H1 (cell line): Measurements from ENCODE around the gene LY9. TPM values are rescaled to one million over a fixed set of nuclear protein-coding genes. Genes with fewer than 3 reads are reported as not detected.

Experiments
- CTCF ChIA-PET: fragments of 300-600 bp; sonication (Branson Sonifier 250); formaldehyde crosslinking; loops from one replicate; lab custom pipeline; 2021; ENCODE audit not compliant: partially characterized antibody; lab: Charles Lee
- POLR2A ChIA-PET: fragments of 300-600 bp; sonication (Branson Sonifier 250); formaldehyde crosslinking; loops from one replicate; lab custom pipeline; 2021; ENCODE audit warnings: inconsistent platforms; ENCODE audit not compliant: partially characterized antibody; lab: Charles Lee
- DNase-seq, 2 experiments: peaks; one replicate each; pipeline versions ENCODE4 v3.0.0 to v3.0.0-alpha.2; 2010 to 2022; ENCODE audit warnings: low spot score in 2 of 2, low read depth in 1 of 2, mixed read lengths in 1 of 2
- FAIRE-seq: peaks from 2 replicates; lab custom pipeline; 2011; peaks lifted over from hg19 to GRCh38; lab: Jason Lieb, UNC
- H2AFZ ChIP-seq: 2 replicates; pipeline ENCODE4 v1.8.1; 2012; ENCODE audit warnings: low read length, inconsistent platforms
- H2AK5ac ChIP-seq: 2 replicates; pipeline ENCODE4 v1.6.1; 2013; ENCODE audit warnings: low read depth, low read length
- H2BK120ac ChIP-seq: replicated peaks from 2 replicates; pipeline ENCODE3; 2013; ENCODE audit warnings: low read depth, low read length, inconsistent platforms
- H2BK12ac ChIP-seq: 2 replicates; pipeline ENCODE4 v1.6.1; 2013; ENCODE audit warnings: low read depth, low read length
- H2BK15ac ChIP-seq: 2 replicates; pipeline ENCODE4 v1.6.1; 2013; ENCODE audit warnings: low read length
- H2BK20ac ChIP-seq: 2 replicates; pipeline ENCODE4 v1.6.1; 2013; ENCODE audit warnings: low read length
- H2BK5ac ChIP-seq: 2 replicates; pipeline ENCODE4 v1.6.1; 2013; ENCODE audit warnings: low read depth, low read length
- H3K14ac ChIP-seq: 2 replicates; pipeline ENCODE4 v1.6.1; 2013; ENCODE audit warnings: inconsistent platforms; ENCODE audit not compliant: insufficient read length
- H3K18ac ChIP-seq: 2 replicates; pipeline ENCODE4 v1.6.1; 2013; ENCODE audit warnings: low read length; ENCODE audit errors: extremely low read depth
- H3K23ac ChIP-seq: 2 replicates; pipeline ENCODE4 v1.6.1; 2013; ENCODE audit warnings: inconsistent platforms; ENCODE audit not compliant: insufficient read length
- H3K23me2 ChIP-seq: 2 replicates; pipeline ENCODE4 v1.6.1; 2013; ENCODE audit warnings: low read depth, low read length
- H3K27ac ChIP-seq: 2 replicates; pipeline ENCODE4 v1.6.1; 2011; ENCODE audit warnings: low read depth, low read length, inconsistent platforms
- H3K27me3 ChIP-seq, 4 experiments: replicated peaks in 1 of 4; 1 replicate in 1 of 4; 2 replicates in 3 of 4; pipeline versions ENCODE4 v1.6.1 to v1.8.1; 2011 to 2013; ENCODE audit warnings: low read length in 3 of 4, mild to moderate bottlenecking in 3 of 4, inconsistent platforms in 2 of 4, mixed read lengths in 2 of 4, moderate library complexity in 1 of 4; ENCODE audit not compliant: control insufficient read depth in 3 of 4, insufficient read depth in 3 of 4; ENCODE audit errors: extremely low read depth in 1 of 4
- H3K36me3 ChIP-seq, 4 experiments: 2 replicates each; pipeline versions ENCODE4 v1.6.1 to v1.8.1; 2011 to 2013; ENCODE audit warnings: mild to moderate bottlenecking in 4 of 4, low read length in 3 of 4, moderate library complexity in 2 of 4, control low read depth in 1 of 4, inconsistent platforms in 1 of 4; ENCODE audit not compliant: insufficient read depth in 4 of 4, control insufficient read depth in 2 of 4
- H3K4ac ChIP-seq: replicated peaks from 2 replicates; pipeline ENCODE3; 2013; ENCODE audit warnings: low read length, low read depth, mixed read lengths, inconsistent platforms; ENCODE audit not compliant: insufficient read length
- H3K4me1 ChIP-seq, 4 experiments: replicated peaks in 1 of 4; 1 replicate in 1 of 4; 2 replicates in 3 of 4; pipeline versions ENCODE4 v1.6.1 to v1.8.1; 2011 to 2013; ENCODE audit warnings: low read length in 3 of 4, inconsistent platforms in 2 of 4, mixed read lengths in 1 of 4; ENCODE audit not compliant: insufficient read depth in 4 of 4, control insufficient read depth in 3 of 4
- H3K4me2 ChIP-seq, 2 experiments: 2 replicates each; pipeline versions ENCODE4 v1.6.1 to v1.8.1; 2011 to 2013; ENCODE audit warnings: low read depth in 2 of 2, low read length in 2 of 2, control low read depth in 1 of 2, inconsistent platforms in 1 of 2, mild to moderate bottlenecking in 1 of 2; ENCODE audit not compliant: insufficient read depth in 1 of 2
- H3K4me3 ChIP-seq, 4 experiments: fragments of 200-600, 300-600 bp in 1 of 4; sonication (generic), shearing (Covaris generic), sonication (Bioruptor Twin) in 1 of 4; 2 replicates each; pipeline versions ENCODE4 v1.5.1 to v1.8.1; 2011 to 2016; ENCODE audit warnings: low read length in 4 of 4, low read depth in 3 of 4, control low read depth in 2 of 4, inconsistent platforms in 2 of 4, mild to moderate bottlenecking in 2 of 4, mixed read lengths in 1 of 4, moderate library complexity in 1 of 4; ENCODE audit not compliant: insufficient read depth in 2 of 4; ENCODE audit errors: extremely low read depth in 1 of 4
- H3K56ac ChIP-seq: replicated peaks from 2 replicates; pipeline ENCODE3; 2013; ENCODE audit warnings: low read depth, mild to moderate bottlenecking, mixed read lengths, low read length, inconsistent platforms; ENCODE audit not compliant: insufficient read length
- H3K79me1 ChIP-seq: 2 replicates; pipeline ENCODE4 v1.6.1; 2013; ENCODE audit warnings: low read depth, low read length, control low read depth
- H3K79me2 ChIP-seq, 2 experiments: 2 replicates each; pipeline versions ENCODE4 v1.6.1 to v1.8.1; 2012 to 2013; ENCODE audit warnings: low read length in 2 of 2, mild to moderate bottlenecking in 2 of 2, inconsistent platforms in 1 of 2; ENCODE audit not compliant: insufficient read depth in 2 of 2, control insufficient read depth in 1 of 2
- H3K9ac ChIP-seq, 4 experiments: replicated peaks in 1 of 4; 1 replicate in 1 of 4; 2 replicates in 3 of 4; pipeline versions ENCODE4 v1.6.1 to v1.8.1; 2011 to 2013; ENCODE audit warnings: low read depth in 3 of 4, low read length in 3 of 4, control low read depth in 2 of 4, mild to moderate bottlenecking in 2 of 4, moderate library complexity in 2 of 4, inconsistent platforms in 1 of 4; ENCODE audit errors: extremely low read depth in 1 of 4
- H3K9me3 ChIP-seq, 2 experiments: 2 replicates each; pipeline versions ENCODE4 v1.6.1 to v1.8.1; 2012 to 2013; ENCODE audit warnings: mild to moderate bottlenecking in 2 of 2, moderate library complexity in 2 of 2, control low read depth in 1 of 2, inconsistent platforms in 1 of 2, low read depth in 1 of 2, low read length in 1 of 2, mixed read lengths in 1 of 2; ENCODE audit not compliant: insufficient read depth in 2 of 2
- H4K20me1 ChIP-seq, 2 experiments: replicated peaks in 1 of 2; 2 replicates each; pipeline versions ENCODE3 to v1.8.1; 2011 to 2013; ENCODE audit warnings: inconsistent platforms in 2 of 2, low read length in 2 of 2, mild to moderate bottlenecking in 1 of 2; ENCODE audit not compliant: insufficient read depth in 2 of 2, control insufficient read depth in 1 of 2
- H4K5ac ChIP-seq: 2 replicates; pipeline ENCODE4 v1.6.1; 2013; ENCODE audit warnings: low read length, low read depth, mixed read lengths, inconsistent platforms; ENCODE audit not compliant: insufficient read length
- H4K8ac ChIP-seq: 2 replicates; pipeline ENCODE4 v1.8.0; 2013; ENCODE audit warnings: mild to moderate bottlenecking, moderate library complexity, low read length, inconsistent platforms; ENCODE audit not compliant: insufficient read depth; ENCODE audit errors: extremely low read depth
- H4K91ac ChIP-seq: replicated peaks from 2 replicates; pipeline ENCODE3; 2013; ENCODE audit warnings: low read length, mixed read lengths, inconsistent platforms; ENCODE audit not compliant: insufficient read length
- EZH2 ChIP-seq: fragments of 200-600 bp; sonication (generic); IDR thresholded peaks from 2 replicates; pipeline ENCODE4 v1.7.1; 2012; ENCODE audit warnings: low read depth, mild to moderate bottlenecking, moderate library complexity, low read length, inconsistent platforms; ENCODE audit not compliant: severe bottlenecking
- GABPA ChIP-seq: IDR thresholded peaks from 2 replicates; pipeline ENCODE4 v1.6.1; 2011; ENCODE audit warnings: mild to moderate bottlenecking, low read length, moderate library complexity, borderline replicate concordance; ENCODE audit not compliant: insufficient read depth
- MAFK ChIP-seq: IDR thresholded peaks from 2 replicates; pipeline ENCODE4 v1.6.1; 2012; ENCODE audit warnings: low read depth, mild to moderate bottlenecking, improper control_type of control experiment, low read length
- POLR2A ChIP-seq, 2 experiments: IDR thresholded peaks; 1 replicate in 1 of 2; 2 replicates in 1 of 2; pipeline ENCODE4 v1.6.1; 2011; ENCODE audit warnings: low read depth in 2 of 2, low read length in 2 of 2, mild to moderate bottlenecking in 2 of 2; ENCODE audit errors: control extremely low read depth in 1 of 2
- RBBP5 ChIP-seq: IDR thresholded peaks from 2 replicates; pipeline ENCODE4 v1.7.1; 2012; ENCODE audit warnings: low read depth, mild to moderate bottlenecking, inconsistent platforms, low read length, moderate library complexity, borderline replicate concordance
- RXRA ChIP-seq: IDR thresholded peaks from 2 replicates; pipeline ENCODE4 v1.6.1; 2011; ENCODE audit warnings: low read depth, mild to moderate bottlenecking, low read length, moderate library complexity; ENCODE audit not compliant: insufficient read depth
- SP1 ChIP-seq: IDR thresholded peaks from 2 replicates; pipeline ENCODE4 v1.6.1; 2011; ENCODE audit warnings: low read depth, low read length
- SP4 ChIP-seq: IDR thresholded peaks from 2 replicates; pipeline ENCODE4 v1.6.1; 2012; ENCODE audit warnings: low read length, inconsistent platforms
- TAF1 ChIP-seq: IDR thresholded peaks from 2 replicates; pipeline ENCODE4 v1.6.1; 2011; ENCODE audit warnings: mild to moderate bottlenecking, low read depth, low read length
- WGBS, 2 experiments: shearing (Covaris generic) in 1 of 2; methylation state at CpG; one replicate each; pipeline versions ENCODE4 v1.1.6 to v1.1.7; 2013 to 2015; ENCODE audit warnings: low lambda C conversion rate in 2 of 2, mixed read lengths in 2 of 2, inconsistent platforms in 1 of 2, low coverage in 1 of 2, missing lambda C conversion rate in 1 of 2; ENCODE audit not compliant: insufficient replicate concordance in 2 of 2, insufficient coverage in 1 of 2, insufficient read length in 1 of 2; ENCODE audit errors: extremely low coverage in 1 of 2, missing lambda C conversion rate in 1 of 2; 5-methylcytosine and 5-hydroxymethylcytosine counted together
- polyA plus RNA-seq, 7 experiments: library from polyadenylated mRNA; depleted of rRNA in 3 of 7; stranded (reverse) in 5 of 7; unstranded in 2 of 7; fragments of >200 nt in 5 of 7; fragments of 200-250 nt in 2 of 7; gene quantifications; 1 replicate in 5 of 7; 2 replicates in 1 of 7; 4 replicates in 1 of 7; pipeline versions ENCODE4 v1.2.1 to v1.2.3, GENCODE V29; 2011 to 2013; ENCODE audit warnings: missing spikeins in 2 of 7, mixed read lengths in 2 of 7
- total RNA-seq: library from RNA; stranded (reverse); fragmentation: NEBNext Ultra II Directional; extraction: Animal tissue kit (Norgen Biotek cat#: 25700); gene quantifications from 2 replicates; pipeline ENCODE4 v1.2.1, GENCODE V29; 2021

The LY9 gene
- total and polyA plus RNA-seq, 2 of the 8 experiments (the other 6 are each of a cell fraction or from before 2014, with no cell fraction given): not detected

- no peaks in the 10 kb centered on the region for H3K79me1 ChIP-seq
- H4K91ac ChIP-seq: no peak overlapping the region
- H3K23ac ChIP-seq: no peak overlapping the region
- no peak overlapping the region for H3K56ac ChIP-seq
- no peak overlapping the region for H4K5ac ChIP-seq
- no peaks in the 10 kb centered on the region; a peak in 1 of 7 replicates for H3K27me3 ChIP-seq
- no peak overlapping the region for H2BK120ac ChIP-seq
- TF ChIP-seq EZH2: no peak
- no peak for TF ChIP-seq SP1
- no peak for TF ChIP-seq RXRA
- no peak for TF ChIP-seq POLR2A (IDR thresholded peaks at IDR 0.05; ENCODE audit: control extremely low read depth in 1 of 2, low read depth in 2 of 2, low read length in 2 of 2)
- TF ChIP-seq GABPA: no peak
- no peak for TF ChIP-seq RBBP5
- TF ChIP-seq MAFK: no peak
- TF ChIP-seq SP4: no peak
- no peak for TF ChIP-seq TAF1
- no peaks in the 10 kb centered on the region for H3K36me3 ChIP-seq
- FAIRE-seq: no peak
- H3K4me2 ChIP-seq: no peak overlapping the region
- no peak overlapping the region for H3K27ac ChIP-seq
- H4K8ac ChIP-seq: no peak overlapping the region
- no peak overlapping the region for H2BK15ac ChIP-seq
- H3K4me1 ChIP-seq: peaks cover 0 to 7% (median 5%) of the 10 kb centered on the region in 4 experiments; a peak in 4 of 7 replicates
- no peak overlapping the region for H3K4ac ChIP-seq
- H3K4me3 ChIP-seq: no peak overlapping the region
- no peak overlapping the region for H2AFZ ChIP-seq
- WGBS, 2 experiments: 86% methylated on average over 8 of the region's 8 CpGs; no CpG with 5 or more reads in 1 of the 2 experiments
- no peaks in the 10 kb centered on the region for H3K79me2 ChIP-seq
- POLR2A ChIA-PET: no interaction called here
- H2BK20ac ChIP-seq: no peak overlapping the region
- CTCF ChIA-PET: interaction anchor here (0.6 to 2.4 kb wide), 8 partner anchors 15 to 139 kb away, joined by 3 to 8 read pairs (median 4); no protein-coding TSS in a partner anchor
- H3K14ac ChIP-seq: no peak overlapping the region
- H3K18ac ChIP-seq: no peak overlapping the region
- no peak overlapping the region for H2AK5ac ChIP-seq
- no peaks in the 10 kb centered on the region for H3K23me2 ChIP-seq
- no peak for DNase-seq
- H2BK12ac ChIP-seq: no peak overlapping the region
- H3K9ac ChIP-seq: no peak overlapping the region
- H2BK5ac ChIP-seq: no peak overlapping the region
- H4K20me1 ChIP-seq: no peaks in the 10 kb centered on the region
- H3K9me3 ChIP-seq: no peaks in the 10 kb centered on the region
These were observed 18.9 kb downstream of the LY9 start for GRCh38 chr1:160814856-160815255.
